Stimulated activated CD8-positive, alpha-beta memory T cell treated with anti-CD3 and anti-CD28 coated beads, Interleukin-4, amount 100 ng/mL, for 1 hour (primary cell): Measurements from ENCODE around the gene POR.
"Not testable (repeated sequence)": the region's sequence is repeated elsewhere in the genome, so short reads cannot be mapped to it uniquely, and the experiment has no call there.

Experiments
- DNase-seq, 2 donors: peaks; one replicate each; pipeline ENCODE4 v3.0.0-alpha.2; 2020; ENCODE audit warnings: low read depth in 2 of 2, low spot score in 1 of 2

Gene POR

GRCh38 chr7:76016191-76016947 is 101.4 kb downstream of the POR start:
- no peak for DNase-seq

DNA sequence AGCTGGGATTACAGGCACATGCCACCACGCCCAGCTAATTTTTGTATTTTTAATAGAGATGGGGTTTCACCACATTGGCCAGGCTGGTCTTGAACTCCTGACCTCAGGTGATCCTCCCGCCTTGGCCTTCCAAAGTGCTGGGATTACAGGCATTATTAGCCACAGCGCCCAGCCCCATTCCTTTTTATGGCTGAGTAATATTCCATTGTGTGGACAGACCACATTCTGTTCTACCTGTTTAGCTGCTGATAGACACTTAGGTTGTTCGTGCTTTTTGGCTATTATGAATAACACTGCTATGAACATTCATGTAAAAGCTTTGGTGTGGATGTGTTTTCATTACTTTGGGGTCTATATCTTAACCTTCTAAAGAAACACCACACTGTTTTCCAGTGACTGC is 103.6 kb downstream of the POR start:
- DNase-seq = not testable (repeated sequence)

GRCh38 chr7:76020031-76020714 is 105.2 kb downstream of the POR start:
- DNase-seq = peak in 1 of 2 donors; percentile 38

DNA sequence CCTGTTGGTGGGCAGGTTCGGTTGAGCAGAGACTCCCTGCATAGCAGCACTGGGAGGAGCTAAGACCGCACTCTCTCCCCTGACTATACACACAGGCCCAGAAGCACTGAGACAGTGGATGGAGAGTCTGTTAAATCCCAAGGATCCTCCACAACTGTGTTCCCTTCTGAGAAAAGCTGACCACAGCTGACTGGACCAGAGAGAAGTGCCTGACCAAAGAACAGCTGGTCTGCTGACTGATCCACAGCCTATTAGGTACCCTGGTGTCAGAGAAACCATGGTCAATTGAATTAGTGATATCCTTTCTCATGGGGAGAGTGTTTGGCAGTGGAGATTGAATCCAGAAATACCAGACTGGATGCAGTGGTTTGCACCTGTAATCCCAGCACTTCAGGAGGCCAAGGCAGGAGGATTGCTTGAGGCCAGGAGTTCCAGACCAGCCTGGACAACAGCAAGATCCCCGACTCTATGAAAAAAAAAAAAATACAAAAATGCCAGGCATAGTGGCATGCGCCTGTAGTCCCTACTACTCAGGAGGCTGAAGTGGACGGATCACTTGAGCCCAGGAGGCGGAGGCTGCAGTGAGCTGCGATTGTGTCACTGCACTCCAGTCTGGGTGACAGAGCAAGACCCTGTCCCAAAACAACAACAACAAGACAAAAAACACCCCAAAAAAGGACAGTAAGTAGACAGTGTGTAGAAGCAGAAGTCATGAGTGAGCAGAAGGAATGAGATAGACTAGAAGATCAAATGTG is 107.2 kb downstream of the POR start:
- no peak for DNase-seq

DNA sequence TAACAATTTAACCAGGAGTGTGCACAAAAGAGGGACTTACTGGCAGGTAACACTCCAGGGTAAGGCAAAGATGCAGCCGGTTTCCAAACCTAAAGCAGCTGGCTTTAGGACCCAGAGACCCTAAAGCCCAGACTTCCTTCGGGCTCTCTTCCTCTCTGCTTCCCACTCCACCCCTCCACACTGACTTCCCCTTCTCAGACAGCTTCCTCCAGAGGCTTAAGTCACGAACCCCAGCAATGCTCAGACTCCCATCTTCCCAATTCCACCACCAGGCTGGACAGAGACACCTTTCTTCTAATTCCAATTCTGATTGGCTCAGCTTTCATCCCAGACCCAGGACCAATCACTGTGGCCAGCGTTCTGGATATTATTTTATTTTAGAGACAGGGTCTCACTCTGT is 108.0 kb downstream of the POR start:
- no peak for DNase-seq

- DNase-seq = not testable (repeated sequence)
Observed at GRCh38 chr7:76029682-76030081, 114.7 kb downstream of the POR start.

- no peak for DNase-seq
Observed at GRCh38 chr7:76031964-76032363, 117.0 kb downstream of the POR start.
